NCI-H2227 treated with DMSO at 0.1 percent for 48 hours (cell line): Measurements from ENCODE around the gene TRPT1.

Experiments used
- DNase-seq: peaks from one replicate; lab custom pipeline; 2025; lab: John Stamatoyannopoulos, UW

Gene TRPT1

DNA sequence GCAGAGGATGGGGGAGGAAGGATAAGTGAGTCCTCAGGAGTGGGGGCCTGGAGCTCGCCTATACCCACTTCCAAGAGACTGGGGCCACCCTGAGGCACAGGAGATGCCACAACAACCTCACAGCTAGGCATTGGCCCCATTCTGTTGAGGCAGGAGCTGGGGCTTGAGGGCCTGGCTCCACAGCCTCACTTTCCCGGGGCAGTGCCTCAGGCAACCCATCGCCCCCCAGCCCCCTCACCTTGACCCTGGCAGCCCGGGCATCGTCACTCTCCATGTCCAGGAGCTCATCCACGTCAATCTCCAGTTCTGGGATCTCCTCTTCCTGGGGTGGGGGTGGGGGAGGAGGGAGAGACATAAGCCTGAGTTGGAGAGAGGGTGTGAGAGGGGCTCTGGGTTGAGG, 19.0 kb upstream of the TRPT1 start:
- no peak for DNase-seq

- DNase-seq: no peak
Observed at GRCh38 chr11:64244107-64244506, 18.1 kb upstream of the TRPT1 start.

GRCh38 chr11:64243236-64243854, 17.4 kb upstream of the TRPT1 start:
- DNase-seq: no peak

DNA sequence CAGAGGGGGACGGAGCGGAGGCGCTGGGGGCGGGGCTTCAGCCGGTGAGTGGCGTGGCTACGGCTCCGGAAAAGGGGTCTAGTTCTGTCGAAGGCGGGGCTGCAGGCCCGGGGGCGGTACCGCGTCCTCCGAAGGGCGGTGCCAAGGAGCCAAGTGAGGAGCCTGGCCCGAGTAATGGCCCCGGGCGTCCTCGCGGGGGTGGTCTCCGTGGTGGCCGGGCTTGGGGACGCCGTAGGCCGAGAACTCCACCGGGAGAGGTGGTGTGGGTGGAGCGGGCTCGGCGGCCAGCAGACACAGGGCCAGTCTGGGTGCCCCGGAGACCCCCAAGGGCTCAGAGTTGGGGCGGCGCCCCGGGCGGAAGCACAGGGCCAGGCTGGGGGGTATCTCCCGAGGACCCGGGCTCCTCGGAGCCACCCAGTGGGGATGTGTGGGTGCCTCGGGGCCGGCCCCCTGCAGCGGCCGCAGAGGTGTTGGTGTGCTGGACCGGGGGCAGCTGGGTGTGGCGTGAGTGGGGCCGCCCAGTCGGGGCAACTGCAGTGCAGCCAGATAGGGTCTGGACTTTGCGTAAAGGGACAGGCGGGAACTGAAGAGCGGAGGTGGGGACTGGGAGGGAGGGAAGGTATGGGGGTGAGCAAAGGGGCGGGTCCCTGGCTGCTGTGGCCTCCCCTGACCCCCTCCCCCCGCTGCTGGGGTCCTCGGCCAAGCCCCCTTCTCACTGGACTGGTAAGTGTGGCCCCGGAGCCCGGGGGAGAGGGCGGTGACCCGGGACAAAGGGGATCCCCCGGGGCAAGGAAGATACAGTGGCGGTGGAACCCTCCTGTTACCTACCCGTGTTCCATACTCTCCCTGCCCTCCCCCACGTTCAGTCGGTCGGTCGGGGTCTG, 15.7 kb upstream of the TRPT1 start:
- DNase-seq: no peak

- peak; percentile 99 for DNase-seq
Observed at GRCh38 chr11:64241241-64241490, 15.2 kb upstream of the TRPT1 start.

DNA sequence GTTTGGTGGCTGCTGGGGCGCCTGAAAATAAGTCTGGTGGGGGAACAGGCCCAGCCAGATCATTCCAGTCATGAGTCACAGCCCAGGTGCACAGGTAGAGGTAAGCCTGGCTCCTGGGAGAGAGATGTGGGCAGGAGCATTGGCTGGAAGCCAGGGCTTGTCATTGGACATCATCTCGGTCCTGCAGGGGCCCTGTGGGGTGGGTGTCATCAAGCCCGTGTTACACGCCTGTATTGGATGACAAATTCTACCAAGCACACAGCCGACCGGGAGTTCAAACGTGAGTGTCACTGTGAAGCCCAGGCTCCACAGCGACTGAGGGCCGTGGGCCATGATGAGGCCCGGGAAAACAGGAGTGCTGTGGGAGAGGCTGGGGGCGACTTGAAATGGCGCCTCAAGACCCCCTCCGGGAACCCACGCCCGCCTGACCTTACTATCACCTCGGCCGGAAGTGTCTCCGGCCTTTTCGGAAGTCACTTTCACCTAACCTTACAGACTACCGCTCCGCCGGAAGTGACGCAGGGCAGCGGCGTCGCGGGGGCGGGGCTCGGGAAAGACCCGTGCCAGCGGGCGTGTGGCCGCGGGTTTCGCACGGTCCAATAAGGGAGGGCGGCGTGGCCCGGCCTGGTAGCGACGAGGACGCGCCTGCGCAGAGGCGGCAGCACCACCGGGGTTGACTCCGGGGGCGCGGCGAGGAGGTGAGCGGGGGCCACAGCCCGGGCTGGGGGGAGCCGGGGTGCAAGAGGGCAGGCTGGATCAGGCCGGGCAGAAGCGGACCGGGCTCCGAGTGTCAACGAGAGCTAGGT, 14.7 kb upstream of the TRPT1 start, which contains the start of gene FKBP2:
Gene FKBP2 (plus strand): TSS at position 661 of the 806 bp plus-strand sequence. CDS start 1,293 bp downstream, outside the sequence.
- DNase-seq: peak; percentile 94

DNA sequence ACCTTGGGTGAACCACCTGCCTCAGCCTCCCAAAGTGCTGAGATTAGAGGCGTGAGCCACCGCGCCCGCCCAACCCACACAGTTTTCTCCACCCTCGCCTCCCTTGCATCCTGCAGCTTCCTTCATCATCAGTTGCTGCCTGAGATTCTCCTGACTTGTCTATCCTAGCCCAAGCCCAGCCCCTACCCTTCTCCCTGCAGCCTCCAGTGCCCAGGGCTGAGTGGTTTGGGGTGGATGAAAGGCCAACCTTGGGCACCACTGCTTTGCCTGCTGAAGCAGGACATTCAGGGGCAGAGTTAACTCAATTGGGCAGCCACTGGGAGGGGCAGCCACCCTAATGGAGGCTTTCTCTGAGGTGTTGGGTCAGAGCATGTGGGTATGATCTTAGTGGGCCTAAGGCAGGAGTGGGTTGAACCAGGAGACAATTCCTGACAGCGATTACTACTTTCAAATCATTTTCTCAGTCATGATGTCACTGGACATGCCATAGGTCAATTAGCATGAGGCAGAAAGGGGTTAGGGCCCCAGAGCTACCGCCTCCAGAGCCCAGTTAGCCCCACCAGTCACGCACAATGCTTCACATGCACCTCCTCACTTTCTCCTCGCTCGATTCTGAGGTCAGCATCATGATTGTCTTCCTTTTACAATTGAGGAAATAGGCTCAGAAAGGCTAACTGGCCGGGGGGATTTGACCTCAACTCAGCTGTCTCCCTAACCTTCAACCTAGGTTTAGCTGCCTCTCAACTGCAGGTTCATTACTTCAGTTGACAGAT, 13.9 kb upstream of the TRPT1 start:
- DNase-seq: no peak

DNA sequence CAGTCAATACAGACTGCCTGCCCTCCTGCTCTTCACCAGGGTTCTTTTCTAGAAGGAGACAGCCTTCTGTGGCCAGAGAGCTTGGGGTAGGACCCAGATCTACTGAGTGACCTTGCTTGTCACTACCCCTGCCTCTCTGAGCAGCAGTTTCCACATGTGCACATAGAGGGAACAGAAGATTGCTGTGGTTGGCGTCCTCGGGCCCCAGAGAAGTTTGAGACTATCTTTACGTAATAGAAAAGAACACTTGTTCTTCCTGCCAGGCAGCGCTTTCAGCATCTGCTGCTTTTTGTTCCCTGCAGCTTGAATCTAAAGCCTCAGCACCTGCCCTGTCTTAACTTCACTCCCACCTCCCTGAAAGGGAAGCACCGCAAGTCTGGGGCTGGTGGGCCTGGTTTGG, 13.0 kb upstream of the TRPT1 start:
- DNase-seq: no peak

- no peak for DNase-seq
Observed at GRCh38 chr11:64238076-64238475, 12.1 kb upstream of the TRPT1 start.

GRCh38 chr11:64237484-64237951, 11.5 kb upstream of the TRPT1 start:
- DNase-seq: no peak

DNA sequence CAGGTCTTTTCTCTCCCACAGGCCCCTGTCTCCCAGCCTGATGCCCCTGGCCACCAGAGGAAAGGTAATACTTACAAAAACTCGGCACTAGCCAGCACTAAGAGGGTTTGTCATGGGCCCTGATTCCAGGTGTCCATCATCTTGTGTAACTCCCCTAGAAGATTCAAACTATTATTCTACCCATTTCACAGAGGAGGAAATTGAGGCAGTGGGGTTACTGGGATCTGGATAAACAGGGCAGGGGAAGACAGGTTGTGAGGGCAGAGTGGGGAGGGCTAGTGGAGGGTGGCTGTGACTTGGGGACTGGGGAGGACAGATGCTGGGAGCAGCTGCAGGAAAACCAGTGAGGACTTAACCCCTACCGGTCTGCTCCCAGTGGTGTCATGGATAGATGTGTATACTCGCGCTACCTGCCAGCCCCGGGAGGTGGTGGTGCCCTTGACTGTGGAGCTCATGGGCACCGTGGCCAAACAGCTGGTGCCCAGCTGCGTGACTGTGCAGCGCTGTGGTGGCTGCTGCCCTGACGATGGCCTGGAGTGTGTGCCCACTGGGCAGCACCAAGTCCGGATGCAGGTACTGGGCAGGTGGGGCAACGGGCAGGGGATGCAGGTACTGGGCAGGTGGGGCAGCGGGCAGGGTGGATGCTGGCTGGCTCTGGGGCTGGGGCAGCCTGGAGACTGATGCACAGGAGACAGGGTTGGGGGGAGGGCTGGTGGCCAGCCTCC, 9.6 kb upstream of the TRPT1 start:
- DNase-seq: no peak

DNA sequence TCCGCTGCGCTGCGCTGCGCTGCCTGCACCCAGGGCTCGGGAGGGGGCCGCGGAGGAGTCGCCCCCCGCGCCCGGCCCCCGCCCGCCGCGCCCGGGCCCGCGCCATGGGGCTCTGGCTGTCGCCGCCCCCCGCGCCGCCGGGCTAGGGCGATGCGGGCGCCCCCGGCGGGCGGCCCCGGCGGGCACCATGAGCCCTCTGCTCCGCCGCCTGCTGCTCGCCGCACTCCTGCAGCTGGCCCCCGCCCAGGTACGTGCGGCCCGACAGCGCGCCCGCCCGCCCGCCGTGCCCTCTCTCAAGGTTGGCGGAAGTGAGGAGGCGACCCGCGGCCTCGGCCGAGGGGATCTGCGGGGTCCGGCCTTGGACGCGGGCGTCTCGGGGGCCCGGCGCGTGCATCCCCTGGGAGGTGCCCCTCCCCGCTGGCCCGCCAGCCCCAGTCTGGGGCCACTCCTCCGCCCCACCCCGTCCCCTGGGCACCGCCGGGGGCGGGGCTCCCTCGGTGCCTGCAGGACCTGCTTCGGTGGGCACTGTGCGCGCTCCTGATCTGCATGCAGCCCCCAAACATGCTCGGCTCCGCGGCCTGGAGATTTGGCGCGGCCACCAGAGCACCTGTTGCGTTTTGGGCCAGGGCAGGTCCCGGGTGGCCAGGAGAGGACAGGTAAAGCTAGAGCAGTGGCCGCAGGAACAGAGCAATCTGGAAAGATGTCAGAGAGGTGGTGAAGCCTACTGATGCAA, 8.8 kb upstream of the TRPT1 start:
- DNase-seq: peak; percentile 27

- DNase-seq: peak; percentile 43
Observed at GRCh38 chr11:64233913-64234586, 8.1 kb upstream of the TRPT1 start, which contains the start of gene VEGFB. Gene VEGFB (plus strand): TSS chr11:64234584. CDS start chr11:64234834, 250 bp downstream.

GRCh38 chr11:64232967-64233315, 7.0 kb upstream of the TRPT1 start:
- DNase-seq: no peak

DNA sequence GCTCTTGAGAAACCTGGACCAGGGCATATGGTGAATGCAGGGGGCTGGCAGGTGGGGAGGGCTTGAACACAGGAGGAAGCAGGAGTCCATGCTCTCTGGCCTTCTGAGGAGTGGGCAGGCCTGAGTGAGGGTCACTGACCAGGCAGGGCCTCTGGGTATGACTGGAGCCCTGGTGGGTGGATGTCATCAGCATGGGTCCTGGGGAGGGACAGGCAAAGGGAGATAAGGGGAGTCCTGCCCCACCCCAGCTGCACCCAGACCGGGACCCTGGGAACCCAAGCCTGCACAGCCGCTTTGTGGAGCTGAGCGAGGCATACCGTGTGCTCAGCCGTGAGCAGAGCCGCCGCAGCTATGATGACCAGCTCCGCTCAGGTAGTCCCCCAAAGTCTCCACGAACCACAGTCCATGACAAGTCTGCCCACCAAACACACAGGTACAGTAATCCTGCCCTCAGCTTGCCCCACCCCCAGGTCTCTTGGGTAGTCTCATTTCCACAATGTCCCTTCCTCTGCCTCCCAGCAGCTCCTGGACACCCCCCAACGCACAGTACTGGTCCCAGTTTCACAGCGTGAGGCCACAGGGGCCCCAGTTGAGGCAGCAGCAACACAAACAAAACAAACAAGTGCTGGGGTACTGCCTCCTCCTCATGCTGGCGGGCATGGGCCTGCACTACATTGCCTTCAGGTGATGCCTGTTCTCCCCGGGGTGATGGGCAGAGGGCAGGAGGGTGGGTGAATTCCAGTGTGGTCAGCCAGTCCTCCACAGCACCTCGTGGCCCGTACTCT, 6.4 kb upstream of the TRPT1 start:
- DNase-seq: no peak

GRCh38 chr11:64231546-64231945, 5.6 kb upstream of the TRPT1 start:
- no peak for DNase-seq

GRCh38 chr11:64230985-64231365, 5.0 kb upstream of the TRPT1 start:
- no peak for DNase-seq

- peak; percentile 87 for DNase-seq
Observed at GRCh38 chr11:64230171-64230984, 4.4 kb upstream of the TRPT1 start, which contains the start of gene DNAJC4. Gene DNAJC4 (plus strand): TSS chr11:64230548. CDS start chr11:64230855, 307 bp downstream.
